Limb (tissue), 2 donors: ENCODE measurements around the gene ZNF184.
A peak's percentile ranks its signal among the peaks of the same experiment; 100 is the strongest.

Source experiments
- DNase-seq, 2 donors: peaks; one replicate each; pipeline ENCODE4 v3.0.0-alpha.2; 2016; ENCODE audit errors: extremely low spot score in 2 of 2

ZNF184 gene

DNA sequence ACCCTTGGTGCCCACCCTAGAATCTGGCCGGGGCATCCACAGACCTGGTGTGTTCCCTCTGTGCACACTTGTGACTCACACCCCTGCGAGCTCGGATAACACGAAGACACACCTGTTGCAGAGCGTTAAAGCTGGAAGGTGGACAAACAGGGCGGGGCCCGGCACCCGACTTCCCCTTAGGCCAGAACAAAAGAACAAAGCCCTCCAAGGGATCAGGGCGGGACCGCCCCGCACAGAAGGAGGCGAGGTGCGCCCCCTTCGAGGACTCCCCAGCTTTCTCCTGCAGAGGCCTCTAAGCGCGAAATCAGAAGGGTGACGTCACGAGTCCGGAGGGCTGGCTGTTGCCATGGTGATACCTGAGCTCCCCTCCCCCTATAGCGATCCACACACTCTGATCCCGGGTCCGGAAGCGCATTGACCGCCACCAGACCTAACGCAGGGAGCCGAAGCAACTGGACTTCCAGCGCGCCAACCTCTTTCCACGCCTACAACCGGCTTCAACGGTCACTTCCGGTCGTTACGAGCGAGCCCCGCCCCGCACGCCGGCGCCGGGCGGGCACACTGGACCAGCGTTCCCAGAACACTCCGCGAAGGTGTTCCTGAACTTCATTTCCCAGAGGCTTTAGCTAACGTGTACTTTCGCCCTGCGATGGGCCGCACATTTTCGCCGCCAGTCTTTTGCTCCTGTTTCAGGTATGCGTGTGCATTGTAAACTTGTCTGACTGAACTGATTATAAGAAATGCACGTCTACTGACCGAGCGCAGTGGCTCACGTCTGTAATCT lies at the start of gene ZNF184:
Gene ZNF184 (minus strand): TSS at position 489 of the 784 bp plus-strand sequence. CDS start 811 bp downstream, outside the sequence.
- peak; percentile 97 for DNase-seq

DNA sequence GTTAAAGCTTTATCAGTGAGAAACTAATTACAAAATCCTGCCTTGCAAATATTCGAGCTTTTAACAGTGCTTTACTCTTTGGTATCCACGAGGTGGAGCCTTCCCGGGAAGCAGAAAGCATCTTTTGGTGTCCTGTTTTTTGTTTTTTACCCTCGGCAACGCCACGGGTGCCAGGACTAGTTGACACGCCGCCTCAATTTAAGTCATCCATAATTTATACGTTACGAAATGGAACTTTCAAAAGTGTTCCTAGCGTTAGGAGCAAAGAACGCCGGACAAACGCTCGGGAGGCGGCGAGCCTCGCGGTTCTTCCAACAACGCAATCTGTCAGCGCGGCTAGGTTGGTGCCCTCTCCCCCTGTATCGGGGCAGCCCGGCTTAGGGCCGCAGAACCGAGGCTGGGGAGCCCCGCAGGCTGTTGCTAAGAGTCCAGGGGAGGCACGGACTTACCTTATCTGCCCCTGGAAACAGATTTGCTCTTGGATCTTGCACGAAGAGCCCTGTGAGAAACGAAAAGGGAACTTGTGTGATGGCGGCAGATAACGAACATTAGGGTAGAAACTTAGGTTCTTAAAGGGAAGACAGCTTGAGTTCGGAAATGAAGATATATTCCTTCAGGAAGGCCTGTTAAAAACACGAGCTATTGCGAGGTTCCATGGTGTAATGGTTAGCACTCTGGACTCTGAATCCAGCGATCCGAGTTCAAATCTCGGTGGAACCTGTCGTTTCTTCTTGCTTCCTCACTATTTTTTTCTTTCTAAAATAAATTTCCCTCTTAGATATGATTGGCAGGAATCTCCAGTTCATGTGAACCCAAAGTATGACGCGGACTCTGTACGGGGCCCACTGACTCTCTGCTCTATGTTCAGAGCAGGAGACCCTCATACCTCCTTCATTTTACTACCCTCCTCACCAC lies 46.2 kb upstream of the ZNF184 start:
- DNase-seq, result peak; percentile 80 to 86

DNA sequence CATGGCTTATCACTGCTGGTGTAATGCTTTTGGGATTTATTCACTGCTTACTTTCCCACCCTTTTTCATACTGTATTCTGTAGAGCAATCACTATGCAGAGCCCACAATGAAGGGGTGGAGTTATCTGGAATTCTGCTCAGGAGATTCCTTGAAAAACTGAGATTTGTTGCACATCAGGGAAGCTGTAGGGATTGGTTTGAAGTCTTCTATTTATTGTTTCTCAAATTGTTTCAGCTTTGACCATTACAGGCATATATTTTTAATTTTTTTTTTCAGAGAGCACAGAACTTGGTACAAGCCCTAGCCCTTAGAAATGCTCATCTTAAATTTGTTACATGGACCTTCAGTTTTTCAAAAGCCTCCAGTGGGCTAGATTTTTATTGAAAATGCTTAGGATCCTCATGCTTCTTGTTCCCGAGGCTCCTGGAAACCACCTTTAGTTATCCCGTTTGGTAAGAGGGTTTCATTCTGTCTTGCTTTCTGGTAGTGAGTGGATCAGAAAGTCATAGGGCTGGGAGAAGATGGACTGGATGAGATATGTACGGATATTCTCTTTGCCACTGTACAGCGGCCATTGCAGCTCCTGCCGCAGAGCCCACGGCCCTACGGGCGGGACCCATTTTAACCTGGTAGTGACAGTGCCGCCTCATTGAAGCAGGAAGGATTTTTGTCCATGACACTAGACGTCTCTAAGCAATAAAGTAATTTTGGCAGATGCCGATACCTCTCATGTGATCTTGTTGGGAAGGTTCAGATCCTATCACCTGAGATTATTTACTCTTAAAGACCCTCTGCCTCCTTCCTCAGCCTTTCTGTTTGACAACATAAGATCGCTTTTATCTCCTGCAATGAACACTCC lies 45.3 kb upstream of the ZNF184 start:
- DNase-seq, result no peak

DNA sequence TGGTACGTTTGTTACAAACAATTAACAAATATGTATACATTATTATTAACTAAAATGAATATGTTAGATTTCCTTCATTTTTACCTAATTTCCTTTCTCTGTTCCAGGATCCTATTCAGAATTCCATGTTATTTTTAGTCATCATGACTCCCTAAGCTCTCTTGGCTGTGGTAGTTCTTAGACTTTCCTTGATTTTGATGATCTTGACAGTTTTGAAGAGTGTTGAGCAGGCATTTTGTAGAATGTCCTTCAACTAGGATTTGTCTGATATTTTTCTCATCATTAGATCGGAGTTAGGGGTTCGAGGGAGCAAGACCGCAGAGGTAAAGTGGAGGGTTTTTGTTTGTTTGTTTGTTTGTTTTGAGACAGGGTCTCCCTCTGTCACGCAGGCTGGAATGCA lies 44.3 kb upstream of the ZNF184 start:
- DNase-seq, result no peak

DNA sequence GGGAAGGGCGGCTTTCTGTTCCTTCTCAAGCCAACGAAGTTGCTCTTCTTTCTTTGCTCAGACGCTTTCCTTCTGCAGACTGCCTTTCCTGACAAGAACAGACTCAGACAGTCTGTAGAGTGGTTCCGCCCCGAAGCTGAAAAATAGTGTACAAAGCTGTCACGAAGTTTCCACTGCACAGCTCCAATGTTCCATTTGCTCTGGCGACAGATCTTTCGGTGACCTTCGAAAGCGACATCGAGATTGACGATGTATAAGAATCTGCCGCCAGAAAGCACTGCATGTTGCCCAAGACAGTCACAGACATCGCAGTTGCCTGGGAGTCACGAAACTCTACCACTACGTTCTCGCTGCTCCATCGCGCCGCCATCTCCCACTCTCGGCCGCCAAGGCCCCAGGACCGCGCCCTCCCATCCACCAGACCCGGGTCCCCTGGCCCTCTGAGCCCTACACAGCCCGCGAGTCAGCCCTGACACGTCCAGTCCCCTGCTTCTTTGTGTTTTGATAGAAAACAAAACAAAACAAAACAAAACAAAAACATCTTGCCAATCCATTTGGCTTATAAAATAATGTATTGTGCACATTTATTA lies 42.1 kb upstream of the ZNF184 start:
- peak in 1 of 2 donors; percentile 38 for DNase-seq

DNA sequence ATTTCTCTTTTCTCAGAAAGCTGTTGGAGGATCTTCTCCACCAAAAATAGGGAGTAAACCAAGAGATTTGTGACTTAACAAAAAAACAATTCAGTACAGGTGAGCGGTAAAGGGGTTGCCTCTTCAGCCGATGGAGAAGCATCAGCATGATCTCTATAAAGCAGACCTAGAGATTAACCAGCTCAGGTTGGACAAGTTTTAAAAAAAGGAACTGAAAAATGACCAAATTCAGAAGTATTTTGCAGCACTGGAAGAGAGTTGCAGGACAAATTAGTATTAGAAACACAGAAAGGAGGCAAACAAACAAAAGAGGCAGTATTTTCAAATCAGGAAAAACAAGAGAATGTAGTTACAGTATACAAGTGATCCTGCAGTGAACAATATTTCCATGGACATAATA lies 39.6 kb upstream of the ZNF184 start:
- no peak for DNase-seq

DNA sequence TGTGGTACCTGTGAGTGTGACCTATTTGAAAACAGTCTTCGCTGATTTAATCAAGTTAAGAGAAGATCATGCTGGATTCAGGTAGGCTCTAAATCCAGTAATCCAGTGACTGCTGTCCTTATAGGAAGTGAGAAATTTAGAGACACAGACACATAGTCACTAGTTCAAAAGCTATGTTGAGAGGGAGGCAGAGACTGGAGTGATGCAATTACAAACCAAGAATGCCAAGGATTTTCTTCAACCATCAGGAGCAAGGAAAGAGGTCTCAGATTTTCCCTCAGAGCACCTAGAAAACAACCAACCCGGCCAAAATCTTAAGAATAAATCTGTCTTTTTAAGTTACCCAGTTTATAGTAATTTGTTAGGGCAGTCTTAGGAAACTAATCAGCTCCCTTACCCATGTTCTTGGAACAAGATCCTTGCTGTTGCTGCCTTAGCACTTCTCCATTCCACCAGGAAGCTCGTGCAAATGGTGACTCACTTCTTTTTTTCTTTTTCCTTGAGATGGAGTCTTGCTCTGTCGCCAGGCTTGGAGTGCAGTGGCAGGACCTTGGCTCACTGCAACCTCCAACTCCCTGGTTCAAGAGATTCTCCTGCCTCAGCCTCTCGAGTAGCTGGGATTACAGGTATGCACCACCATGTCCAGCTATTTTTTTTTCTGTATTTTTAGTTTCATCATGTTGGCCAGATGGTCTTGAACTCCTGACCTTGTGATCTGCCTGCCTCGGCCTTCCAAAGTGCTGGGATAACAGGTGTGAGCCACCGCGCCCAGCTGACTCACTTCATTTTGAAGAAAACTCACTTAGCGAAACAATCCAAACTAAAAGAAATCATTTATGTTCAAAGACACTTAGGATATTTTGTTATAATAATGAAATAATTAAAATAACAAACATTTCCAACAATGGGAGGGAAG lies 34.4 kb upstream of the ZNF184 start:
- no peak for DNase-seq

DNA sequence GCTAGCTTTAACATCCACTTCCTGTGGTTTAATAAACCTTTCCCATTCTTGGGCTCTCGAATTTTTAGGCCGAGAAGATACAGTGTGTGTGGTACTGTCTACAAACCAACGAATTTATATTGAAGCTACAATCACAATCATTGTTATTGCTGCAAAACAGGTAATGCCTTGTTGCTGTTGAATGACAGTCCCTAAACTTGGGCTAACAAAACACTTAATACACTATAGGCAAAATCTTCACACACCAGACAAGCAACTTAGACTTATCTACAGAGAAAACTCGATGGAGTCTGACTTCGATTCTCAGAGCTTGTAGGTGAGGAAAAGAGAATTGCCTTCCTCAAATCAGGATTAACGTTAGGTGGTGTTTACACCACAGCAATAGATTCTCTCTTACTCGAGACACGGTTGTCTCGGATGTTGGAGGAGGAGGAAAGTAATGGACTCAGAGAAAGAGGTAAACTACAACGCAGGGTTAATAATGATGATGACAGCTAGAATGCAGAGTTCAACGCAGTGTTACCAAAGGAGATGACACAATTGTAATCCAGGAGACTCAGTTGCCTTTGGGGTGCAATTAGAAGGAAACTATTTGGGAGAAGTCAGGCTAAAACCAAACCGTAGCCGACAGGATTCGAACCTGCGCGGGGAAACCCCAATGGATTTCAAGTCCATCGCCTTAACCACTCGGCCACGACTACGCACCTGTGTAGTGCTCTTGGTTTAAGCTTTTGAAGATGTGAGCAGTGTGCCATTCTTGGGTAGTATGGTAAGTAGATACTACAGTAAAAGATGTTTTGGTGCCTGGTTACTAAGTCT lies 32.5 kb upstream of the ZNF184 start:
- DNase-seq, result peak in 1 of 2 donors; percentile 34

DNA sequence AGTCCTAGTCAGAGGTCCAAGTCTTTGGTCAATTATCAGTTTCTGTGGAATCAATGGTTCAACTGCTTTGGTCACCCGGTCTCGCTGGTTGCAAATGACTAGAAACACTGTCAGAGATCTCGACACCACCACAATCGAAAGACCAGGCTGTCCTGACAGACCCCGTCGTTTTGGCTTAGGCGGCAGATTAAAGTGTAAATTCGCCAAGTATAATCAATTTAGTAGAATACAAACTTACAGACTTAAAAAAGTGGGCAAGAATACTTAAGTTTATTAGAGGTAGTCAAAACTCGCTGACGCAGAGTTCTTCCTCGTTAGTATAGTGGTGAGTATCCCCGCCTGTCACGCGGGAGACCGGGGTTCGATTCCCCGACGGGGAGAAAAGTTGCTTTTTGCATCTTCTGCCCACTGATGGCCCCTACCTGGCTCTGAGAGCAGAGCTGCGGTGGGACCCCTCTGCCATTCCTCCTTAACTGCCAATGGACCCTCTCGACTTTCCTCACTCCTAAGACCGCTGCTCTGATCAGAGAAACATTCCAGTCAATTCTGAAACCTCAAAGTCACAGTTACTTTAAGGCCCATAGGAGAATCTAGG lies 30.6 kb upstream of the ZNF184 start:
- peak; percentile 63 to 85 for DNase-seq

DNA sequence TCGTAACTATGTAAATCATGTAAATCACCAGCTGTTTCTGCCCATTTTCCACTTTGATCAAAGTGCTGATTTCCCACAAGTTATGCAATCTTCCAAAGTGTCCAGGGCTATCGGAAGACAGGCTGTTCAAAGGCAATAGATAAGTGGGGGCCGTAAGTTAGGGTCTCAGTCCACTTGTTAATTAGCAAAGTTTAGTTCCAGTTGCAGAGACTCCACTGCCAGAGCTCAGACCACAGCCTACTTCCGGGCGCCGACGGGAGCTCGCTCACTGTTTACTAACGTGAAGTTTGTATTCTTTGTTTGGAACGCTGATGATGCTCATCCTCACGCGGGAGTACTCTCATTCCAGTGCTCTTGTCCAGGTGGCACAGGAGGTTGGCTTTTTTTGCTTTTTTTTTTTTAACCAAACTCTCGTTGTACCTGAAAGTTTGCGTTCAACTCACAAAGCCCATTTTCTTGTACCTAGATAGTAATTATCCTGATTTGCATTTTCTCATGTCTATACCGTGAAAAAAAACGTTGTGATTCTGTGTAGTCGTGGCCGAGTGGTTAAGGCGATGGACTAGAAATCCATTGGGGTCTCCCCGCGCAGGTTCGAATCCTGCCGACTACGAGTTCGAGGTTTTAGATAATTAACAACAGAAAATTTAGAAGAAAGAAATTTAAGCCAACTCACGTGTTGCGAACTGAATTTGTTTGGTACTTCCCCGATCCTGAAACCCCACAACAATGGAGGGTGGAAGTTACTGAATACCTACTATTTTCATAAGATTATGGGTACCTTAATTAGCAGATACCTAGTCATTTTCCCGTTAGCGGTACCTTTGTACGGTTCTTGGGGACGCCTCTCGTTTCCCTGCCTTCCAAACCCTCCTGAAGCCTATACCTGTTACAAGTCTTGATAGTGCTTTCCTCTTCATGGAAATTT lies 29.9 kb upstream of the ZNF184 start:
- DNase-seq, result peak; percentile 45 to 62

DNA sequence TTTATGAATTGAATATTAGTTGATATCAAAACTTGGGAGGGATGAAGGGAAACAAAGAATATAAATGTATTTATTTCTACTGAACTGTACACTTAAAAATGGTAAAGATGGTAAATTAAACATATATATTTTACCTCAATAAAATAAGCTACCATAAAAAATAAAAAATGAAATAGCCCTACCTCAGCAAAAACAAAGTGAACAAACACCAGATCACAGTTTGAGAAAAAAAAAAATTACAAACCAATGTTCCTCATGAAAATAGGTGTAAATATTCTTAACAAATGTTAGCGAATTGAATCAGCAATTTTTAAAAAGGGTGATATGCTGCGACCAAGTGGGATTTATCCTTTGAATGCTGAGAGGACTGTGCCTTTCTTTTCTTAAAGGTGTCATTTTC lies 28.3 kb upstream of the ZNF184 start:
- DNase-seq, result no peak

DNA sequence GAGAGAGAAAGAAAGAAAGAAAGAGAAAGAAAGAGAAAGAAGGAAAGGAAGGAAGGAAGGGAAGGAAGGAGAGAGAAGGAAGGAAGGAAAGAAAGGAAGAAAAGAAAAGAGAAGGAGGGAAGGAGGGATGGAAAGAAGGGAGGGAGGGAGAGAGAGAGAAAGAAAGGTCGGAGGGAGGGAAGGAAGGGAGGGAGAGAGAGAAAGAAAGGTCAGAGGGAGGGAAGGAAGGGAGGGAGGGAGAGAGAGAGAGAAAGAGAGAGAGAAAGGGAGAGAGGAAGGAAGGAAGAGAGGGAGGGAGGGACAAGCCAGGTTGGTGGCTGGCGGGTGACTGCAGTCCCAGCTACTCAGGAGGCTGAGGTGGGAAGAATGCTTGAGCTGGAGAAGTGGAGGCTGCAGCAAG lies 27.3 kb upstream of the ZNF184 start:
- DNase-seq, result no peak

DNA sequence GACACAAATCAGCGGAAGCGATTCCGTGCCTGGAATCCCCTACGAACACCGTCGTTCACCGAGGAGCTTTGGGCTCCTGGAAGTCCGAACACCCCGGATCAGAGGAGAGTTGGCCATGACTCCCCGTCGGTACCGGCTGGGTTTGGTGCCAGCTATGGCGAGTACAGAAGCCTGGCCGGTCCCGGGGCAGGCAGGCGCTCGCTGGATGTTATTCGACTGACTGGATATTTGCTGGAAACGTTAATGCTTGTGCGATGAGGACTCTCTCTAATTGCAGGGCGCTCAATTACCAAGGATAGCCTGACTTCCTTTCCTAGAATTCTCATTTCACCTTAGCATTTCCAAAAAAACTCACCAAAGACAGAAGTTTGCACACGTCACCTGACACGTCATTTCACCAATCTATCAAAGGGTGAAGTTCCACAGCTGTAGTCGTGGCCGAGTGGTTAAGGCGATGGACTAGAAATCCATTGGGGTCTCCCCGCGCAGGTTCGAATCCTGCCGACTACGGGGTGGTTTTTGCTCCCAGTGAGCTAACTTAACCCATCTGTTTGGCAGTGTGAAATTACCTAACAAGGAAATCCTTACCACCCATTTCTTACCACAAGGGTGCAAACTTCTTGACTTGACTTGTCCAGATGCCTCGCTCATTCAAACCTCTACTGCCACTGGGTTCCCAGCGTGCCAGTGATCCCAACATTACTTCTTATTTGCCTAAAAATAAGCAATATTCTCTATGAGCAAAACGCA lies 22.7 kb upstream of the ZNF184 start:
- DNase-seq, result peak; percentile 37 to 71

DNA sequence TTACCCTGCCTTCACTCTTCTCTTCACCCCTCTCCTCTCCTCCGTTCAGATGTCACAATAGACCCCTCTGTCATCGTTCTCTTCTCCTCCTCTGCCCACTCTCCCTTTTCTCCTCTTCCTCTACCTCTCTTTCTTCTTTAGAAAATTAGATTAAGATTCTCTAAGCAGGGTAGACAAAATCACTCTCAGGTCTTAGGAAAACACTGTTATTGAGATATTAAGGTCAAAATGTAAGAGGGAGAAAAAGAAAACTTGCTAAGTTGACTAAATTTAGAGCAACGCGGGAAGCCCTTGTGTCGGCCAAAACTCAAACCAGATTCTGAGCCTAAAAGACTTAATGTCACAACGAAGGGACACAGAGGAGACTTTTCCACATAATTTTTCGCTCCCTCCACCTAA lies 22.1 kb upstream of the ZNF184 start:
- DNase-seq, result no peak

DNA sequence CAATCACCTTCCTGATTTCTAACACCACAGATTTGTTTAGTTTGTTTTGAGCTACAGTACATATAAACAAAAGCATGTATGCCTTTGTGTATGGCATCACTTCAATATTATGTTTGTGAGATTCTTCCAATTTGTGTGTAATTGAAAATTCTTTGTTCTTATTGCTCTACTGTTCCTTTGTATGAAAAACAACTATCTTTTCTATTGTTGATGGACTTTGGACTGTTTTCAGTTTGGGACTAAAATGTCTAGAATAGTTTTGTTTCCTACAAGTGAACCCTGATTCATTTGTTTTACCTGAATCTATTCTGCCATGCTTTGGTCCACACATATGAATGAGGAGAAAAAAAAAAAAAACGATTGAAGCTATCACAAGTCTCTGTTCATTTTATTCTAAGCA lies 21.2 kb upstream of the ZNF184 start:
- no peak for DNase-seq

DNA sequence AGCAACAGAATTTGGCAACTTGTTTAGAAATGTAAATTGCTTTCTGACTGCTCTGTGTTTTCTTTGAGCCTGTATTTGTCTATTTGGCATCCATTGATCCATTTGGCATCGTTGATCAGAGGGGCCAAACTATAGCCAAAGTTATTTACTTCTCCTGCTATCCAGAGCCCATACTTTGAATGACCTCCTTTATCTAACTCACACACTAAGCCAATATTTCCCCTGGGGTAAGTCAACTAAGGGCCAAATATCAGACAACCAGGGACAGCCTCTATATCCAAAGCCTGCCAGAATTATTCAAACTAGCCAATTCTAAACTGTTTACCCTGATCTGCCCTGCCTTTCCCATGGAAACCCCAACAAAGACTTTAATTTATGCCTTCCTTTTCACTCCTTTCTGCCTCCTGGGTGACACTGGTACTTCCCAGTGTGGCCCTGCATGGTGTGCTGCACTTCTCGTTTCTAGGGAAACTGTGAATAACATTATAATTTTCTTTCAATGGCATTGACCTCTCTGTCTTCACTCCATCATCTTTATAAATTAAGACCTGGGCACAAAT lies 19.8 kb upstream of the ZNF184 start:
- no peak for DNase-seq
